ENCODE measurements around the gene TNK2. TPM values are rescaled to one million over a fixed set of nuclear protein-coding genes. Genes with fewer than 3 reads are reported as not detected.

Gene TNK2
- total RNA-seq, 6 experiments from 2014 or later: 29.6 to 46.1 (median 35.1) TPM

- DNase-seq: no peak
- peaks cover 23% of the 10 kb centered on the region for H3K27me3 Mint-ChIP-seq (ENCODE audit: insufficient read depth)
- TF ChIP-seq CTCF (IDR thresholded peaks at IDR 0.05): no peak
- H3K4me3 Mint-ChIP-seq: no peak overlapping the region
- peaks cover 6% of the 10 kb centered on the region; the same call in 1 of the 2 replicates for H3K4me1 Mint-ChIP-seq (ENCODE audit: low read depth)
- H3K36me3 Mint-ChIP-seq (ENCODE audit: low read depth): no peaks in the 10 kb centered on the region
- no peak overlapping the region for H3K27ac Mint-ChIP-seq
- H3K9me3 Mint-ChIP-seq: no peaks in the 10 kb centered on the region
Observed at GRCh38 chr3:195836476-195837135, 71.7 kb downstream of the TNK2 start.

GRCh38 chr3:195835791-195836190 is 72.6 kb downstream of the TNK2 start:
- no peak for TF ChIP-seq CTCF (IDR thresholded peaks at IDR 0.05)
- Mint-ChIP-seq H3K4me3 (no peak overlapping the region), H3K27ac (no peak overlapping the region), H3K27me3 (ENCODE audit: insufficient read depth) (peaks cover 24% of the 10 kb centered on the region), H3K4me1 (ENCODE audit: low read depth) (peaks cover 6% of the 10 kb centered on the region; the same call in 1 of the 2 replicates), H3K9me3 (no peaks in the 10 kb centered on the region), H3K36me3 (ENCODE audit: low read depth) (no peaks in the 10 kb centered on the region)
- no peak for DNase-seq

- H3K27me3 Mint-ChIP-seq (ENCODE audit: insufficient read depth): peaks cover 27% of the 10 kb centered on the region
- peaks cover 6% of the 10 kb centered on the region; the same call in 1 of the 2 replicates for H3K4me1 Mint-ChIP-seq (ENCODE audit: low read depth)
- no peak overlapping the region for H3K27ac Mint-ChIP-seq
- H3K9me3 Mint-ChIP-seq: no peaks in the 10 kb centered on the region
- TF ChIP-seq CTCF (IDR thresholded peaks at IDR 0.05): no peak
- no peak overlapping the region for H3K4me3 Mint-ChIP-seq
- H3K36me3 Mint-ChIP-seq (ENCODE audit: low read depth): no peaks in the 10 kb centered on the region
- DNase-seq: no peak
Observed at GRCh38 chr3:195834675-195835583, 73.4 kb downstream of the TNK2 start.

GRCh38 chr3:195829897-195830254 is 78.5 kb downstream of the TNK2 start:
- Mint-ChIP-seq H3K9me3 (no peaks in the 10 kb centered on the region), H3K27me3 (ENCODE audit: insufficient read depth) (peaks cover 18% of the 10 kb centered on the region), H3K36me3 (ENCODE audit: low read depth) (no peaks in the 10 kb centered on the region), H3K4me3 (no peak overlapping the region), H3K27ac (no peak overlapping the region), H3K4me1 (ENCODE audit: low read depth) (no peaks in the 10 kb centered on the region)
- TF ChIP-seq CTCF (IDR thresholded peaks at IDR 0.05): no peak
- no peak for DNase-seq

- no peak overlapping the region for H3K4me3 Mint-ChIP-seq
- DNase-seq: no peak
- TF ChIP-seq CTCF (IDR thresholded peaks at IDR 0.05): no peak
- no peaks in the 10 kb centered on the region for H3K36me3 Mint-ChIP-seq (ENCODE audit: low read depth)
- no peak overlapping the region for H3K27ac Mint-ChIP-seq
- H3K4me1 Mint-ChIP-seq (ENCODE audit: low read depth): no peaks in the 10 kb centered on the region
- H3K9me3 Mint-ChIP-seq: no peaks in the 10 kb centered on the region
- H3K27me3 Mint-ChIP-seq (ENCODE audit: insufficient read depth): peaks cover 20% of the 10 kb centered on the region
Observed at GRCh38 chr3:195828762-195829161, 79.6 kb downstream of the TNK2 start.
